Measurements from ENCODE around the gene SLC45A3. TPM values are rescaled to one million over a fixed set of nuclear protein-coding genes. Genes with fewer than 3 reads are reported as not detected.

SLC45A3 gene
- total and polyA plus RNA-seq, 4 donors: 5.3 to 9.9 (median 5.7) TPM

- no peak for DNase-seq (ENCODE audit: low spot score)
- H3K4me1 ChIP-seq (ENCODE audit: control insufficient read depth in 4 of 4, insufficient read depth in 4 of 4, low read length in 3 of 4): peaks cover 9 to 74% (median 65%) of the 10 kb centered on the region in 4 donors
Measured at GRCh38 chr1:205714190-205714905, 34.0 kb upstream of the SLC45A3 start.

More at GRCh38 chr1:205714190-205714905, 34.0 kb upstream of the SLC45A3 start:
- Histone ChIP-seq H3K27ac (ENCODE audit: low read depth in 1 of 2, low read length in 2 of 2) (peak overlapping the region; percentile 87 to 91), H3K27me3 (ENCODE audit: control insufficient read depth in 4 of 4, insufficient read depth in 4 of 4, low read length in 3 of 4) (no peaks in the 10 kb centered on the region), H3K36me3 (ENCODE audit: control insufficient read depth in 4 of 4, insufficient read depth in 3 of 4, low read depth in 1 of 4, low read length in 3 of 4) (peaks cover 0 to 20% (median 9%) of the 10 kb centered on the region in 4 donors), H3K9me3 (ENCODE audit: control insufficient read depth in 4 of 4, low read length in 3 of 4) (no peaks in the 10 kb centered on the region), H3K4me3 (ENCODE audit: low read depth in 1 of 3, low read length in 3 of 3) (no peak overlapping the region), H3K9ac (ENCODE audit: low read depth in 1 of 2, low read length in 2 of 2) (peak overlapping the region in 1 of 2 donors; percentile 86)
- peak; percentile 84 to 93 for TF ChIP-seq RXRA (IDR thresholded peaks at IDR 0.05)
- no peak for TF ChIP-seq TAF1 (conservative IDR thresholded peaks at IDR 0.05)
- TF ChIP-seq HNF4A (conservative IDR thresholded peaks at IDR 0.05): peak; percentile 74 to 87
- TF ChIP-seq ATF3 (IDR thresholded peaks at IDR 0.05): peak; percentile 39
- TF ChIP-seq CTCF (IDR thresholded peaks at IDR 0.05; ENCODE audit: low read depth, low read length, missing input control): no peak
- peak; percentile 41 to 45 for TF ChIP-seq RAD21 (IDR thresholded peaks at IDR 0.05)
- no peak for TF ChIP-seq NR2F2 (IDR thresholded peaks at IDR 0.05)
- no peak for TF ChIP-seq HNF4G (IDR thresholded peaks at IDR 0.05)
- TF ChIP-seq GABPA (IDR thresholded peaks at IDR 0.05 in 1 of 2, conservative IDR thresholded peaks at IDR 0.05 in 1 of 2): no peak
- TF ChIP-seq REST (IDR thresholded peaks at IDR 0.05): peak; percentile 77
- TF ChIP-seq JUND (IDR thresholded peaks at IDR 0.05): peak in 1 of 2 donors; percentile 71
- TF ChIP-seq ZBTB33 (IDR thresholded peaks at IDR 0.05): peak; percentile 71
- TF ChIP-seq FOXA2 (IDR thresholded peaks at IDR 0.05): peak; percentile 42
- TF ChIP-seq FOXA1 (IDR thresholded peaks at IDR 0.05): peak; percentile 74
- peak; percentile 76 for TF ChIP-seq MAX (IDR thresholded peaks at IDR 0.05)
- TF ChIP-seq YY1 (IDR thresholded peaks at IDR 0.05): peak; percentile 66
- peak; percentile 68 for TF ChIP-seq SP1 (IDR thresholded peaks at IDR 0.05)
- TF ChIP-seq EGR1 (IDR thresholded peaks at IDR 0.05; ENCODE audit: low read depth in 2 of 2): peak in 1 of 2 donors; percentile 58
- WGBS: 38% methylated on average over 5 of the region's 5 CpGs

Measured in liver (tissue), 9 donors.